Muscle of leg (tissue), 11 donors: ENCODE data around the gene RAD50. TPM values are rescaled to one million over a fixed set of nuclear protein-coding genes. Genes with fewer than 3 reads are reported as not detected.
"Not testable (repeated sequence)": the region's sequence is repeated elsewhere in the genome, so short reads cannot be mapped to it uniquely, and the experiment has no call there.

Experiments
- DNase-seq: peaks from one replicate; pipeline ENCODE4 v3.0.0; 2013
- H3K27ac ChIP-seq: one replicate; pipeline ENCODE4 v1.5.1; 2013; ENCODE audit warnings: mild to moderate bottlenecking, low read length, control low read depth
- H3K27me3 ChIP-seq: one replicate; pipeline ENCODE4 v1.6.1; 2013; ENCODE audit warnings: low read length; ENCODE audit not compliant: control insufficient read depth, insufficient read depth
- H3K36me3 ChIP-seq: one replicate; pipeline ENCODE4 v1.6.1; 2013; ENCODE audit warnings: low read length; ENCODE audit not compliant: control insufficient read depth, insufficient read depth
- H3K4me1 ChIP-seq: one replicate; pipeline ENCODE4 v1.6.1; 2013; ENCODE audit warnings: low read length; ENCODE audit not compliant: control insufficient read depth, insufficient read depth
- H3K4me3 ChIP-seq: one replicate; pipeline ENCODE4 v1.5.1; 2013; ENCODE audit warnings: low read length, control low read depth
- H3K9me3 ChIP-seq: replicated peaks from 2 replicates; pipeline ENCODE4 v1.6.1; 2013; ENCODE audit warnings: low read depth, low read length; ENCODE audit not compliant: control insufficient read depth
- WGBS: methylation state at CpG from one replicate; pipeline ENCODE4 v1.1.5; 2013; ENCODE audit warnings: missing lambda C conversion rate; ENCODE audit not compliant: insufficient coverage; 5-methylcytosine and 5-hydroxymethylcytosine counted together
- polyA plus RNA-seq, 8 donors: library from polyadenylated mRNA; unstranded; fragments of 120-200 nt; gene quantifications; one replicate each; pipeline versions ENCODE4 v1.2.1 to v1.2.3, GENCODE V29; 2013; ENCODE audit warnings: inconsistent platforms in 1 of 8, low replicate concordance in 1 of 8; ENCODE audit not compliant: insufficient read length in 8 of 8, insufficient read depth in 1 of 8
- total RNA-seq: library from RNA; stranded (reverse); fragments of 120-200 nt; gene quantifications from one replicate; pipeline ENCODE4 v1.2.4, GENCODE V29; 2013

The RAD50 gene
- total and polyA plus RNA-seq, 9 donors: 14.1 to 29.1 (median 22.1) TPM

DNA sequence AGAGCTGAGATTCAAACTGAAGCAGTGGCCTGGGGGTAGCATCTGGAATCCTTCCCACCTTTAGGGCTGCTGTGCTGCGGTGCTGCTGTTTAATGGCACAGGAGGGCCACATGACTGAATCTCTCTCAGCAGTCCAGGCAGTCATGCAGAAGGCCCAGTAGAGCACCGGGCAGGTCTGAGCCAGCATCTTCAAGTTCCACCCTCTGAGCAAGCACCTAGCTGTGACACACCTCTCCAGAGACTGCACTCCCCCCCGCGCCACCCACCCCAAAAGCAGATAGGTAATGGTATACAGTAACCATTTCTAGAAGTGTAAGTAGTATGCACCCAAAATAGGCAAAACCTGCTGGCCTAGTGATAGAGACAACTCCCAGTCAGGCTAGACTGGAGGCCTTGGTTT is 125.2 kb downstream of the RAD50 start:
- no peaks in the 10 kb centered on the region for H3K9me3 ChIP-seq
- DNase-seq: no peak
- no peaks in the 10 kb centered on the region for H3K4me1 ChIP-seq
- no peaks in the 10 kb centered on the region for H3K36me3 ChIP-seq
- 92% methylated on average over 2 of the region's 4 CpGs for WGBS
- no peak overlapping the region for H3K4me3 ChIP-seq
- H3K27me3 ChIP-seq: no peaks in the 10 kb centered on the region
- no peak overlapping the region for H3K27ac ChIP-seq

DNA sequence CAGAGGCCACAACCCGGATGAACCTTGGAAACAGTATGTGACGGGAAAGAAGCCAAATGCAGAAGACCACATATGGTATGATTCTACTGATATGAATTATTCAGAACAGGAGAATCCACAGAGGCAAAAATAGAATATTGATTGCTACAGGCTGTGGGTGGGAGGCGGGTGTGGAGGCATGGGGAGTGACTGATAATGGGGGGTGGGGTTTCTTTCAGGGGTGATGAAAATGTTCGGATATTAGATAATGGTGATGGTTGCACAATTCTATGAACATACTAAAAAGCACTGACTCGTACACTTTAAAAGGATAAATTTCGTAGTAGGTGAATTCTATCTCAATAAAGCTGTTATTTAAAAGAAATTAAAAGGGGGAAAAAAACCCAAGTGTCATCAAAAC is 127.7 kb downstream of the RAD50 start:
- no peak for DNase-seq
- Histone ChIP-seq H3K4me3 (no peak overlapping the region), H3K4me1 (no peaks in the 10 kb centered on the region), H3K36me3 (no peaks in the 10 kb centered on the region), H3K9me3 (no peaks in the 10 kb centered on the region), H3K27me3 (no peaks in the 10 kb centered on the region), H3K27ac (no peak overlapping the region)
- no CpG with 5 or more reads among the region's 6 CpGs for WGBS

DNA sequence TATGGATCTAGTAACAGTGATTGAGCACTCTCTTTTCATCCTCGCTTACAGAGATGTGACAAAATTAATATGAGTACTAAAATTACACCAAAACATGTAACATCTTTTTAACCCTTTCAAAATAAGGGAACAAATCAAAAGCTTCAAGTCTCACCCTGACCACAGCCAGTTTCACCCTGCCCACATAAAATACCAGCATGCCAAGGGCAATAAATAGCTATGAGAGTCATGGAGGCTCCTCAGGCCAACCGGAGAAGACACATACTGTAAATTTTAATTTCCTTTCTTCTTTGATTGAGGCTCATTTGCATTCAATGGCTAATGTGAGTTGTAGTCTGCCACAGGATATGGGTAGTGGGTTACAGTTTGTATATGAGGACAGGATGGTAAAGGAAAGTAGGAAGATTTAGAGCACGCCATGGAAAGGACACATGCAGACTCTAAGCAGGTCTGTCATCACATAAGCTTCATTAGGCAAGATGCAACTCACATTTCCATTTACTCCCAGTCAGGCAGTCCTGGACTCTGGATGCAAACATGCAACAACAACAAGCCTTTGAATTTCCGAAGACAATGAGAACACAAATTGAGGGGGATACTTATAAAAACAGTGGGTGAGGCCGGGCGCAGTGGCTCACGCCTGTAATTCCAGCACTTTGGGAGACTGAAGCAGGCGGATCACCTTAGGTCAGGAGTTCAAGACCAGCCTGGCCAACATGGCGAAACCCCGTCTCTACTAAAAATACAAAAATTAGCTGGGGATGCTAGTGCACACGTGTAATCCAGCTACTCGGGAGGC is 128.3 kb downstream of the RAD50 start:
- 96% methylated on average over 7 of the region's 12 CpGs for WGBS

DNA sequence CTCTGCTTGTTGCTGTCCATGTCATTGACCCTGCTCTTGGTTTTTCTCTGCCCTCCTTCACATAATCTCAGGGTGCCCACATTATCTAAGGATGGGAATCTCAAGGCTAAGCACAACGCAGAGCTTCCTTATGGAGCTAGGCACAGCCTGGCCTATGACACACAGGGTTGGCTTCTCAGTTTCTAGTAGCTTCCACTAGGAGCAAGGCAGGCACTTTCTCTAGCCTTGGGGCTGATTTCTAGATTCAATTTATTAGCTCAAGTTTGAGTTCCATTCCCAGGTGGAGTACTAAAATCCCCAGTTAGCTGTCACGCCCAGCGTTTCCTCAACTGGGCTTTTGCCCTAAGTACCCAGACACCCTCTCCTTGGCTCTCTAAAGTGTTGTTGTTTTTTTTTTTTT is 129.4 kb downstream of the RAD50 start:
- WGBS: 100% methylated on average over 1 of the region's 3 CpGs
- Histone ChIP-seq H3K27ac (no peak overlapping the region), H3K9me3 (no peaks in the 10 kb centered on the region), H3K27me3 (no peaks in the 10 kb centered on the region), H3K4me3 (no peak overlapping the region), H3K36me3 (no peaks in the 10 kb centered on the region), H3K4me1 (no peaks in the 10 kb centered on the region)
- DNase-seq: no peak

More for the DNA sequence above, 128.3 kb downstream of the RAD50 start:
- no peaks in the 10 kb centered on the region for H3K9me3 ChIP-seq
- no peak for DNase-seq
- no peak overlapping the region for H3K4me3 ChIP-seq
- no peaks in the 10 kb centered on the region for H3K36me3 ChIP-seq
- H3K27me3 ChIP-seq: no peaks in the 10 kb centered on the region
- no peak overlapping the region for H3K27ac ChIP-seq
- no peaks in the 10 kb centered on the region for H3K4me1 ChIP-seq

DNA sequence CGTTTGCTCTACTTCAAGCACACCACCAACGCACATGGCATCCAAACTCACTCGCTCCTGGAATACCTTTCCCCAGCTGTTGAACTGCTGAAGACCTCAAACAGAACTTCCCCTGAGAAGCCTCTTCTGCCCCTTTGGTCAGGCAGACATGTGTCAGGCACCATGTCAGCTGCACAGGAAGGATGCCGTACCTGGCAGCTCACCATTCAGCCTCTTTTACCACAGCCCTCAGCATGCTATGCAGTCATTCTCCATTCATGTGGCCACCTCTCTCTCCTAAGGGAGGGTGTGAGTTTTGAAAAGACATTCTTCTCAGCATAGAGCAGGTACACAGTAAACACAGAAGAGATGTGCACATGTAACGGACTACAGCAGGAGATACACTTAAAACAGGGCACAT is 131.2 kb downstream of the RAD50 start:
- 89% methylated on average over 4 of the region's 5 CpGs for WGBS

DNA sequence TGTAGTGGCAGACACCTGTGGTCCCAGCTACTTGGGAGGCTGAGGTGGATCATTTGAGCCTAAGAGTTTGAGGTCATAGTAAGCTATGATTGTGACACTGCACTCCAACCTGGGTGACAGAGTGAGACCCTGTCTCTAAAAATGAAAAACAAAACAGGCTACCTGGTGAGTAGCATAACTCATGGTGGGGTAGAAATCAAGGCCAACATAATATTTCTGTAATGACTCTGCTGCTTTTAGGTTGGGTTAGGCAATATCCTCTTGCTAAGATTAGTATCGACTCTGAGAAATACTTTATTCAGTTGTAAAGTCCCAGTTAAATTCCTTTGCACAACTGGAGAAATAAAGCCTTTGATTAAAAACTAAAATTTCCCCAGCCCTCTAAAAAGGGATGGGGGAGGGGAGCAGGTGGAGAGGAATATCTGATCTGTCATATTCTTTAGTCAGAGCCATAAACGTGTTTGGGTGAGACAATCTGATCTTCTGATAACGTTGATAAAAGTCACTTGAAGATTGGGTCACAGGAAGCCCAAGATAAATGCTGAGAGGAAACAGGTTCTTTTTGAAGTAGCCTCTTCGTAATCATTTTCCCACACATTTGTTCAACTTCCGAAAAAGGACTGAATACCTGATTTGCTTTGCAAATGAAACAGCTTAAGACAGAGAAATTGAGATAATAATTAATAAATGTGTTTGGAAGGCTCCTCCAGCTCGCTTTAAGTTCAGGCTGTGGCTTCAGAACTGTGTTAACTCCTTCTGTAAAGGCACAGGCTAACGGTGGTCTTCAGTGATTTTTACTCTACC is 132.0 kb downstream of the RAD50 start:
- no peak overlapping the region for H3K4me3 ChIP-seq
- no peaks in the 10 kb centered on the region for H3K27me3 ChIP-seq
- H3K36me3 ChIP-seq: no peaks in the 10 kb centered on the region
- no peak for DNase-seq
- 40% methylated on average over 1 of the region's 7 CpGs for WGBS
- no peaks in the 10 kb centered on the region for H3K4me1 ChIP-seq
- H3K27ac ChIP-seq: no peak overlapping the region
- H3K9me3 ChIP-seq: no peaks in the 10 kb centered on the region

More for the DNA sequence above, 131.2 kb downstream of the RAD50 start:
- no peaks in the 10 kb centered on the region for H3K4me1 ChIP-seq
- H3K4me3 ChIP-seq: no peak overlapping the region
- no peak overlapping the region for H3K27ac ChIP-seq
- DNase-seq: no peak
- H3K9me3 ChIP-seq: no peaks in the 10 kb centered on the region
- no peaks in the 10 kb centered on the region for H3K27me3 ChIP-seq
- no peaks in the 10 kb centered on the region for H3K36me3 ChIP-seq

DNA sequence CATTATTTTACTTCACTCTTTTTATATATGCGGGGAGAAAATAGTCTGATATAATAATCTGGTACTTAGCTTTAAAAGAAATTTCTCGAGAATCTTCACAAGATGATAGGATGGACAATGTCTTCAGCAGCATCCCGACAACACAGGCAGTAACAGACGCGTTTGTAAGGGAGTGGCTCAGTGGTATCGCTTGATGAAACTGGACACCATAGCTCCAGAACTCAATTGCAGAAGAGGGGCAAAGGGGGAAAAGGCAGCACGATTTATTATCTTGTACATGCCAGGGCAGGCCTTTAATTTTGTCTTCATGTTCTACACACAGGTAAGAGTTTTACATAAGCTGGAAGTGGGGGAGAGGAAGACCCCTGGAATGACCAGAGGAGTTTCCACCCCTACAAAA is 132.7 kb downstream of the RAD50 start:
- no peaks in the 10 kb centered on the region for H3K9me3 ChIP-seq
- DNase-seq: no peak
- no peak overlapping the region for H3K27ac ChIP-seq
- no peaks in the 10 kb centered on the region for H3K36me3 ChIP-seq
- H3K27me3 ChIP-seq: no peaks in the 10 kb centered on the region
- H3K4me1 ChIP-seq: no peaks in the 10 kb centered on the region
- H3K4me3 ChIP-seq: no peak overlapping the region
- 65% methylated on average over 5 of the region's 7 CpGs for WGBS

DNA sequence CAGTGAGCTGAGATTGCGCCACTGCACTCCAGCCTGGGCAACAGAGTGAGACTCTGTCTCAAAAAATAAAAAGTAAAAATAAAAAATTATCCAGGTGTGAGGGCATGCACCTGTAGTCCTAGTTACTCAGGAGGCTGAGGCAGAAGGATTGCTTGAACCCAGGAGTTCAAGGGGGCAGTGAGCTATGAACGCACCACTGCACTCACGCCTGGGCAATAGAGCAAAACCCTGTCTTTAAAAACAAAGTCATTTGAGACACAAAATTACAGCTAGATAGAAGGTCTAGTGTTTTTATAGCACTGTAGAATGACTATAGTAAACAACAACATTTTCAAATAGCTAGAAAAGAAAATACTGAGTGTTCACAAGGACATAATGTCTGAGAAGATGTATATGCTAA is 133.4 kb downstream of the RAD50 start:
- no CpG with 5 or more reads among the region's 3 CpGs for WGBS
- Histone ChIP-seq H3K4me3 (no peak overlapping the region), H3K27ac (no peak overlapping the region), H3K9me3 (no peaks in the 10 kb centered on the region), H3K4me1 (no peaks in the 10 kb centered on the region), H3K36me3 (no peaks in the 10 kb centered on the region), H3K27me3 (no peaks in the 10 kb centered on the region)
- no peak for DNase-seq

DNA sequence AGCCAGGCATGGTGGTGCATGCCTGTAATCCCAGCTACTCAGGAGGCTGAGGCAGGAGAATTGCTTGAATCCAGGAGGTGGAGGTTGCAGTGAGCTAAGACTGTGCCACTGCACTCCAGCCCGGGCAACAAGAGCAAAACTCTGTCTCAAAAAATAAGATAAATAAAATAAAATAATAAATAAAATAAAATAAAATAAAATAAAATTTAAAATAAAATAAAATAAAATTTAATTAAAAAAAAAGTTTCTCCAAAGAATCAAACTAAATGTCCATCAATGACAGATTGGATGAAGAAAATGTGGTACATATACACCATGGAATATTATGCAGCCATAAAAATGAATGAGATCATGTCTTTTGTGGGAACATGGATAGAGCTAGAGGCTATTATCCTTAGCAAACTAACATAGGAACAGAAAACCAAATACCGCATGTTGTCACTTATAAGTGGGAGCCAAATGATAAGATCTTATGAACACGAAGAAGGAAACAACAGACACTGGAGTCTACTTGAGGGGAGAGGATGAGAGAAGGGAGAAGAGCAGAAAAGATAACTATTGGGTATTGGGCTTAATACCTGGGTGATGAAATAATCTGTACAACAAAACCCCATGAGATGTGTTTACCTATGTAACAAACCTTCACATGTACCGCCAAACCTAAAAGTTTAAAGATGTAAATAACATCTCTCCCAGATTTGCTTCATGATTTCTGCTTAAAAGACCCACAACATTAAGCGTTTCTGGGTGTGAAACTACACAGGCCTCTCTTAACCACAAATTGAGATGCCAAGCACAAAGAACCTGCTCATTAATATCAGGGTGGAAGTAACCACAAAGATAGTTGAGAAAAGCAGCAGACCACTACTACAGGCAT is 135.2 kb downstream of the RAD50 start:
- DNase-seq, H3K27ac ChIP-seq, H3K4me3 ChIP-seq, H3K36me3 ChIP-seq, H3K9me3 ChIP-seq, H3K4me1 ChIP-seq, H3K27me3 ChIP-seq: not testable (repeated sequence)
- WGBS: no CpG with 5 or more reads among the region's 5 CpGs

DNA sequence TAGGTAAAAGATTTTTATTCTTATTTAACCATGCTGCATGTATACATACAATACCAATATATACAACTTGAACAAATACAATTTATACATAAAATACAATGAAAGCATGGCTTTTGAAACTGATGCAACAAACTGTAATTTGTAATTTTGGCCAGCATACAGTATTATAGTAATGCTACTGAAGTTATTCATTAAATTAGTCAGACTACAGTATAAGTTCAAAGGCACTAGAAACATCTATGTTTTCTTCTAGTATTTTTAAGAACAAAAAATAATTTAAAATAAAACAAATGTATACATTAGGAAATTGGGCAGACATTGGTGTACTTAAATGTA is 135.8 kb downstream of the RAD50 start:
- no peaks in the 10 kb centered on the region for H3K27me3 ChIP-seq
- no peak overlapping the region for H3K4me3 ChIP-seq
- H3K27ac ChIP-seq: no peak overlapping the region
- H3K9me3 ChIP-seq: no peaks in the 10 kb centered on the region
- H3K36me3 ChIP-seq: no peaks in the 10 kb centered on the region
- DNase-seq: no peak
- H3K4me1 ChIP-seq: no peaks in the 10 kb centered on the region
